Memory B cell (primary cell): ENCODE data around the gene APEH.
"Not testable (repeated sequence)": the region's sequence is repeated elsewhere in the genome, so short reads cannot be mapped to it uniquely, and the experiment has no call there.

Source experiments
- ATAC-seq: fragments of 150-1000 bp; cut with Tn5 transposase; 2 replicates; pipeline ENCODE4 v1.10.0; 2021; ENCODE audit warnings: low read depth, mild to moderate bottlenecking, moderate library complexity
- DNase-seq, 2 donors: peaks; one replicate each; pipeline ENCODE4 v3.0.0; 2022; ENCODE audit warnings: low spot score in 2 of 2
- H3K27ac Mint-ChIP-seq: one replicate; pipeline ENCODE4 v1.8.0; 2022; ENCODE audit warnings: mild to moderate bottlenecking, moderate library complexity, mixed read lengths
- H3K27me3 Mint-ChIP-seq: one replicate; pipeline ENCODE4 v1.8.0; 2022; ENCODE audit warnings: mixed read lengths
- H3K36me3 Mint-ChIP-seq: one replicate; pipeline ENCODE4 v1.8.0; 2022; ENCODE audit warnings: mild to moderate bottlenecking, mixed read lengths
- H3K4me1 Mint-ChIP-seq: one replicate; pipeline ENCODE4 v1.8.0; 2022; ENCODE audit warnings: mixed read lengths
- H3K4me3 Mint-ChIP-seq: one replicate; pipeline ENCODE4 v1.8.0; 2022; ENCODE audit warnings: mild to moderate bottlenecking, moderate library complexity, mixed read lengths
- H3K9me3 Mint-ChIP-seq: one replicate; pipeline ENCODE4 v1.8.0; 2022; ENCODE audit warnings: mixed read lengths

Gene APEH

DNA sequence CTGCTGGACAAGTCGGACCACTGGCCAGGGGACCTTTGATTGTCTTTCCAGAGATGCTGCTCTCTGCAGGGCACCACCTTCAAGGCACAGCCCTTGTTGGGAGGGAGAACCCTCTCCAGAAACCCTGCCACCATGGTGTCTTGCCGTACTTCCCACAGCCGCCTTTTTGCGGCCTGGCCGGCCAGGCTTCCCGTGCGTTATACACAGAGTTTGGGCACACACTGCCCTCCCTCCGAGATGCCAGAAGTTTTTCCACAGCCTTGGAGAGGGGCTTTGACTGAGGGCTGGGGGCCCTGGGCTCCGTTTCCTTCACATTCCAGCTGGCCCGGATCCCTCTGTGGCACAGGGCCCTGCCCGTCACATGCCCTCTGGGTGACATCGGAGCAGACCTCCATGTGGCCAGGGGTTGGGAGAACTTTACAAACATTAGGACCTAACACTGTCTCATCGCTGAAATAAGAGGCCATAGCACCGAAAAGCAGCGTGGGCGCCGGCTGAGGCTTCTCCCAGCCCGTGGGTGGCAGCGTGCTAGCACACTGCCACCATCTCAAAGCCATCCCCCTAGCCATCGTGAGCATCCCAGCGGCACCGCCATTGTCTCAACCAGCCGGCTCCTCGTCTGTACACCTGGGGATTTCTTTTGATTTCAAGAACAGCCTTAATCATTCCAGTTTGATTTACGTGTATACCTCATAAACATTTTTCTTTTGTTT, 6.3 kb upstream of the APEH start:
- no peak for ATAC-seq
- Mint-ChIP-seq H3K4me3 (no peak overlapping the region), H3K36me3 (no peaks in the 10 kb centered on the region), H3K27me3 (peaks cover 11% of the 10 kb centered on the region), H3K27ac (no peak overlapping the region), H3K4me1 (peaks cover 6% of the 10 kb centered on the region), H3K9me3 (no peaks in the 10 kb centered on the region)
- DNase-seq = no peak

DNA sequence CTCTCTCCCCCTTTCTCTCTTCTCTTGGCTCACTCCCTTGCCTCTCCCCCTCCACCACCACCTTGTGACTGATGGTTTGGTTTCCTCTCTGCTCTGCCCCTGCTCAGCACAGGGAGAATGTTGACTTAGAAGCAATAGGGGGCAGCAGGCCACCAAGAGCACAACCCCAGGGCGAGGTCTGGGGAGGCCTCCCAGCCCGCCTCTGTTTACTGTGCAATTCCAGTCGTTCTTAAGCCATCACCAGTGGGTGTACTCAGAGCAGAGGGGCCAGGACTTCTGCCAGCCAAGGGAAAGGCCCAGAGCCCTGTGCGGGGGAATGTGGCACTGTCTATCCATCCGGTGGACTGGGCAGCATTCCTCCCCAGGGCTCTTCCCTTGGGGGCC, 5.7 kb upstream of the APEH start:
- Mint-ChIP-seq H3K4me3 (no peak overlapping the region), H3K9me3 (no peaks in the 10 kb centered on the region), H3K27me3 (peaks cover 11% of the 10 kb centered on the region), H3K27ac (no peak overlapping the region), H3K4me1 (peaks cover 6% of the 10 kb centered on the region), H3K36me3 (no peaks in the 10 kb centered on the region)
- no peak for ATAC-seq
- no peak for DNase-seq

DNA sequence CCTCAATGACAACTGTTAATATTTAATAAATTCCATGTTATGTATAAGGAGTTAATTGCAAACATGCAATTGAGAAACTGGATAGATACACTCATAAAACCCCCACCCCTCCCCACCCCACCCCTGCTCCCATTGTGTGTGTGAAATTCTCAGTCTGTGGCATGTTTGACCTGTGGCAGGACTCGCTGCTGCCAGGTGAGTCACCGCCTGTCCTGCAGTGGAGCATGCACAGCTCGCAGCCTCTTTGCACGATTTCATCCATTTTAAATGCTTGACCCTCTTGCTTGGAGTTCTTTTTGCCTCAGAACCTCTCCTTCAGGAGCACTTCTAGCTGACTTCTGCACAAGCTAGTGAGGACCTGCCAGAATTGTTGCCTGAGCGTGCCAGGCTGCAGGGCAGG, 5.3 kb upstream of the APEH start:
- H3K27me3 Mint-ChIP-seq = peaks cover 11% of the 10 kb centered on the region
- ATAC-seq (no peak), DNase-seq (no peak)
- H3K4me1 Mint-ChIP-seq = peaks cover 10% of the 10 kb centered on the region
- no peaks in the 10 kb centered on the region for H3K9me3 Mint-ChIP-seq
- H3K27ac Mint-ChIP-seq = no peak overlapping the region
- H3K36me3 Mint-ChIP-seq = no peaks in the 10 kb centered on the region
- no peak overlapping the region for H3K4me3 Mint-ChIP-seq

DNA sequence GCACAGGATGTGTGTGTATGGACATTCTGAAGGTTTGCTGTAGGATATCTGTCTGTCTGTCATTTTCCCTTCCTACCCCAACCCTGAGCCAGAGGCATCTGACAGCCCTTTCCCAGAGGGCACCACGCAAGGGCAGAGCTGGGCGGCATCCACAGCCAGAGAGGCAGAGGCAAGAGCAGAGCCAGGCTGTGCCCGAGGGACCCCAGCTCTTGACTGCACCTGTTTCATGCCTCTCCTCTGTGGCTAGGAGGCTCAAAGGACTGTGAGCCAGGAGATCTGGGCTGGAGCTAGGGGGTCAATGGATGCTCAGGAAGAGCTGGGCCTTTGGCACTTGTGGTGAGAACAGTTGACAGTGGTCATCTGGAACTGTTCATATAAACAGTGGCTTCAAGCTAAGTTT, 4.8 kb upstream of the APEH start:
- DNase-seq (no peak), ATAC-seq (no peak)
- no peak overlapping the region for H3K4me3 Mint-ChIP-seq
- H3K4me1 Mint-ChIP-seq = peaks cover 10% of the 10 kb centered on the region
- no peaks in the 10 kb centered on the region for H3K9me3 Mint-ChIP-seq
- H3K27ac Mint-ChIP-seq = no peak overlapping the region
- H3K27me3 Mint-ChIP-seq = peaks cover 9% of the 10 kb centered on the region
- H3K36me3 Mint-ChIP-seq = no peaks in the 10 kb centered on the region

DNA sequence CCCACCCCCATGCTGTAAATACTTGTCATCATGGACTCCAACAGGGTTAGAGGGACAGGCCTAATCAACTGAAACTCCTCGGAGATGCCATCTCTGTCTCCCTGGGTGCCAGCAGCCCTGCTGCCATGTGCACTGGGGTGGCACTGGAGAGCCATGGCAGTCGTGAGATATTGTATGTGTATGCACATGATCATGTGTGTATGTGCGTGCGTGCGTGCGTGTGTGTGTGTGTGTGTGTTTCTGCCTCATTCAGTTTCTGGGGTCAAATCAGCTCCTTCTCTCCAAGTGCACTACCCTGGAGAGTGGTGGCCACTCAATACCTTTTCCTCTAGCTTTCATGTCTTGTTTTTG, 3.2 kb upstream of the APEH start:
- ATAC-seq (no peak), DNase-seq (no peak)
- peaks cover 5% of the 10 kb centered on the region for H3K27me3 Mint-ChIP-seq
- H3K27ac Mint-ChIP-seq = no peak overlapping the region
- H3K36me3 Mint-ChIP-seq = peaks cover 1% of the 10 kb centered on the region
- peaks cover 18% of the 10 kb centered on the region for H3K4me1 Mint-ChIP-seq
- no peak overlapping the region for H3K4me3 Mint-ChIP-seq
- H3K9me3 Mint-ChIP-seq = no peaks in the 10 kb centered on the region

DNA sequence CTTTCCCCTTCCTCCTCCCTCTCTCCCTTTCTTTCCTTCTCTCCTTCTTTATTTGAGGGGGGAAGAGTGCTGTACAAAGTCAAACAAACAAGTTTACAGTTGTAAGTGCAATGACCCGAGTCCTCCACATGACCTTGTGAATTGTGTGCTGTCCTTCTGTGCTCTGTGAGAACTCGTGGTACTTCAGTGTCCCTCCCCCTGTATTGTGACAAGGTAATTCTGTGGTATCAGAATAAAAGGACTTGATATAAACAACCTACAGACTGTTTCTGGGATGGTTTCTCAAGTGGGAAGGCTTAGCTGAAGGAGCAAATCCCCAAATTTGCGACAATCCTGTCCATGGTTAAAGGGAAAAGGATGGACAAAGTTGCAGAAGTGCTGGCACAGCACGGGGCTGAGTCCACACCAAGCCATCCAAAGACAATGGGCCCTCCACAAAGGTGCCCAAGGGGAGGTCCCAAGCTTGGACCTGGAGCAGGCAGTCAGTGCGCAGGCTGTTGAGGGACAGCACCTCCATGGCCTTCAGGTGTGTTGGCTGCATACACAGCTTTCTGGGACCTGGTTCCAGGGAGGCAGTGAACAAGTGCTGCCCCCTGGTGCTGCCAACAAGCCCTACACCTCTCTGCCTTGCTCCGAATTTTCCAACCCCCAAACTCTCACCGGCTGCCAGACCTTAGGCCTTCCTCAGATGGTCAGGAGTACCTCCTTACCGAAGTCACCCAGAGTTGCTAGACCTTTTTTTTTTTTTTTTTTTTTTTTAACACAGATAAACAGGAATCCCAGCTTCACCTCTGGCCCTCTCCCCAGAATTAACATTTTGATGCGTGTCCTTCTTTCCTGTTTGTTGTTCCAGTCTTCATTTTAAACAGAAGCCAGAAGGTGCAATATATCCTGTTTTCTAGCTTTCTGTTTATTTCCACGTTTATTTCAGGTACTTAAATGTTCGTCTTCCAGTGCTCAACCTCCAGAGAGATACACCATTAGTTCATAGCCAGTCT, 2.6 kb upstream of the APEH start:
- Mint-ChIP-seq H3K4me3 (peak overlapping the region; percentile 49), H3K36me3 (peaks cover 2% of the 10 kb centered on the region), H3K9me3 (no peaks in the 10 kb centered on the region), H3K27me3 (peaks cover 3% of the 10 kb centered on the region), H3K4me1 (peaks cover 18% of the 10 kb centered on the region), H3K27ac (no peak overlapping the region)
- ATAC-seq = no peak
- DNase-seq = peak; percentile 61 to 66

DNA sequence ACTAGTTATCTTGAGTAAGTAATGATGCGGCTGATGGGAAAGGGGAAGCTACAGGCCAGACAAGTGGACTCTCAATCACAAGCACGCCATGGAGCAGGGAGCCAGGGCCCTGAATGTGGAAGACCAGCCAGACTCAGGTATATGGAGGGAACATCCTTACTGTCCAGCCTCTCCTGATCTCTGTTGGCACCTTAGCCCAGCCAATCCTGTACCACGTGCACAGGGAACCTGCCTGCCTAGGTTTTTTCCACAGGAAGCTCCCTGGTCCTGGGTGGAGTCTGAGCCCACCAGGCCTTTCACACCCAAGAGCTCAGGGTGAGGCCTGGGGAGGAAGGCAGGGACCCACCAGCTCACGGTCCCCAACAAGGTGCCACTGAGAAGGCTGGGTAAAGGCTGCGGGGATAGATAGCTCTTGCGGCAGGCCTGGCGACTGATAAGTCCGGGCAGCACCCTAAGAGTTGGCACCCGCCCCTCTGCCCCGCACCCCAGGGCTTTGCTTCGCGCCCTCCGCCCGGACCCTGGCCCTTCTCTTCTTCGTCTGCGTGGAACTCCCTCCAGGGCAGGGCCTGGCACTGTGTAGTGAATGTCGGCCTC, 933 bp upstream of the APEH start:
- H3K27me3 Mint-ChIP-seq = peaks cover 2% of the 10 kb centered on the region
- peaks cover 20% of the 10 kb centered on the region for H3K4me1 Mint-ChIP-seq
- peak overlapping the region; percentile 97 for H3K27ac Mint-ChIP-seq
- H3K4me3 Mint-ChIP-seq = peak overlapping the region; percentile 96
- no peak for DNase-seq
- ATAC-seq = no peak
- H3K36me3 Mint-ChIP-seq = peaks cover 7% of the 10 kb centered on the region
- H3K9me3 Mint-ChIP-seq = no peaks in the 10 kb centered on the region

DNA sequence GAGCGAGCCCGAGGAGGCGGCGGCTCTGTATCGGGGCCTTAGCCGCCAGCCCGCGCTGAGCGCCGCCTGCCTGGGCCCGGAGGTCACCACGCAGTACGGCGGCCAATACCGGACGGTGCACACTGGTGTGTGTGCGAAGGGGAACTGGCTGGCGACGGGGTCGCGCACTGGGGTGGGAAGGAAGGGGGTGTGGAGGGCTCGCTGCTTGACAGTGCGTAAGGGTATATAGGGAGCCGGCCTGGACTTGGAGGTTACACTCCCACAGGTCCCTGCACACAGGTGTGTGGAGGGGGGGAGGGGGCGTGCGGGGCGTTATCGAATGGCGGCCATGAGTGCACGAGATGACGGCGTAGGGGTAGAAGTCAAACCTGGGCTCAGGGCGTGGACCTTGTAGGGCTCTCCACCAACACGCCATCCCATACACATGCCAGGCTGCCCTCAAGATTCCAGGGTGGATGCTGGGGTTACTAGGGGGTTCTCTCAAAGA, 389 bp downstream of the APEH start:
- Mint-ChIP-seq H3K4me1 (peaks cover 20% of the 10 kb centered on the region), H3K27me3 (no peaks in the 10 kb centered on the region), H3K4me3 (peak overlapping the region; percentile 96), H3K9me3 (no peaks in the 10 kb centered on the region), H3K27ac (peak overlapping the region; percentile 97), H3K36me3 (peaks cover 8% of the 10 kb centered on the region)
- DNase-seq (no peak), ATAC-seq (peak; percentile 1)

DNA sequence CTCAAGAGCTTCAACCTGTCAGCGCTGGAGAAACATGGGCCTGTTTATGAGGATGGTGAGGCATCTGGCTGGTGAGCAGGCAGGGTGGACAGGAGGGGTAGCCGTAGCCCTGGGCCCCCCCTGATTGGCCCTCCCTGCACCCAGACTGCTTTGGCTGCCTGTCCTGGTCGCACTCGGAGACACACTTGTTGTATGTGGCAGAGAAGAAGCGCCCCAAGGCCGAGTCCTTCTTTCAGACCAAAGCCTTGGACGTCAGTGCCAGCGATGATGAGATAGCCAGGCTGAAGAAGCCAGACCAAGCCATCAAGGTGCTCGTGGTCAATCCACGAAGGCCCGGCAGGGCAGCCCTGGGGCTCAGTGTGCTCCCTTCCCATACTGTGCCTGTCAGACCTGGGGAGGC, 1.8 kb downstream of the APEH start:
- H3K4me3 Mint-ChIP-seq = no peak overlapping the region
- no peak overlapping the region for H3K27ac Mint-ChIP-seq
- DNase-seq (no peak), ATAC-seq (no peak)
- H3K27me3 Mint-ChIP-seq = no peaks in the 10 kb centered on the region
- peaks cover 21% of the 10 kb centered on the region for H3K36me3 Mint-ChIP-seq
- H3K4me1 Mint-ChIP-seq = peaks cover 20% of the 10 kb centered on the region
- H3K9me3 Mint-ChIP-seq = no peaks in the 10 kb centered on the region

DNA sequence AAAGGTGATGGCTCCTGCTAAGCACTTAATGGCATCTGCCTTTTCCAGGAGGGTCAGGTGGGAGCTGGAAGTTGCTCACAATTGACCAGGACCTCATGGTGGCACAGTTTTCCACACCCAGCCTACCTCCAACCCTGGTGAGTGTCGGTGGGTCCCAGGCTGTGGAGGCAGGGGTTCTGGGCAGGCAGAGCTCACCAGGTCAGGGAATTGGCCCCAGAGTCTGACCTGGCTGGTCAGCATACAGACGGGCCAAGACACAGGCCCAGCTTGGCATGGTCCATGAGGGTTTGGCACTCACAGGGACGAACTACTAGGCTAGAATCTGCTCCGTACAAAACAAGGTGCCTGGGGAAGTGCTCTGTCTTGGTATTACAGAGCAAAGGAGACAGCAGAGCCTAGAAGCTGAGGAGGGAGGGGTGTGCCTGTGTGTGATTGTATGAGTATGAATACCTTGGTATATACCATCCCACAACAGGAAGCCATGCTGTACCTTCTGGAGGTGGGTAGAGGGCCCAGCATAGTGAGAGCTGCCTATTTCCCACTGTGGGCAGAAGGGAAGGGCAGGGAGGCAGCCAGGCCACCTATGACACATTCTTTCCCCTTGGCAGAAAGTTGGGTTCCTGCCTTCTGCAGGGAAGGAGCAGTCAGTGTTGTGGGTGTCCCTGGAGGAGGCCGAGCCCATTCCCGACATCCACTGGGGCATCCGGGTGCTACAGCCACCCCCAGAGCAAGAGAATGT, 6.5 kb downstream of the APEH start:
- peaks cover 2% of the 10 kb centered on the region for H3K4me1 Mint-ChIP-seq
- peaks cover 36% of the 10 kb centered on the region for H3K36me3 Mint-ChIP-seq
- H3K27me3 Mint-ChIP-seq = peaks cover 3% of the 10 kb centered on the region
- no peak for ATAC-seq
- no peak overlapping the region for H3K27ac Mint-ChIP-seq
- H3K9me3 Mint-ChIP-seq = no peaks in the 10 kb centered on the region
- no peak overlapping the region for H3K4me3 Mint-ChIP-seq
- no peak for DNase-seq

DNA sequence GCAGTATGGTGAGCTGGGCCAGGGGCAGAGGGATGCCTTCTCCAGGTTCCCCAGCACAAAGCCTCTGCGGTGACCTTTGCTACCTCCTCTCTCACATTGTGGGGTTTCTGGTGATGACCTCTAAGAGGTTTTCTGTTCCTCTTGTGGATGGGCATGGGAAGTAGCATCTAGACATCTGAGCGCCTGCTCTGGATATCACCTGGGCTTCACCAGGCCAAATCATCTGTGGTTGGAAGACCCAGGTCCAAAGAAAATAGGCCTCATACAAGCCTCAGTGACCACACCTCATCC, 7.0 kb downstream of the APEH start:
- ATAC-seq = no peak
- H3K27ac Mint-ChIP-seq = no peak overlapping the region
- no peak overlapping the region for H3K4me3 Mint-ChIP-seq
- peaks cover 2% of the 10 kb centered on the region for H3K4me1 Mint-ChIP-seq
- H3K9me3 Mint-ChIP-seq = no peaks in the 10 kb centered on the region
- no peak for DNase-seq
- peaks cover 34% of the 10 kb centered on the region for H3K36me3 Mint-ChIP-seq
- peaks cover 3% of the 10 kb centered on the region for H3K27me3 Mint-ChIP-seq

DNA sequence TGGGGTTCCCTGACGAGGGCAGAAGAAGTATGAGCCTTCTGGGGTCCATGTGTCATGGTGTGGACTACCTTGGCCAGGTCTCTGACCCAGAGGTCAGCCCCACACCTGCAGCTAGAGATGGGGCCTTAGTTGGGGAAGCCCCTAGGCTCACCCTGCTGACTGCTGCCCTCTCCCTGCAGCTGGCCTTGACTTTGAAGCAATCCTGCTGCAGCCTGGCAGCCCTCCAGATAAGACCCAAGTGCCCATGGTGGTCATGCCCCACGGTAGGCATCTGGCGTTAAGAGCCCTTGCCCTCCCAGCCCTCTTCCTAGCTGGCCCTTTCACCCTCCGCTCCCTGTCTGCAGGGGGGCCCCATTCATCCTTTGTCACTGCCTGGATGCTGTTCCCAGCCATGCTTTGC, 7.4 kb downstream of the APEH start:
- no peaks in the 10 kb centered on the region for H3K9me3 Mint-ChIP-seq
- H3K4me1 Mint-ChIP-seq = peaks cover 2% of the 10 kb centered on the region
- ATAC-seq = no peak
- peaks cover 34% of the 10 kb centered on the region for H3K36me3 Mint-ChIP-seq
- no peak for DNase-seq
- peaks cover 3% of the 10 kb centered on the region for H3K27me3 Mint-ChIP-seq
- no peak overlapping the region for H3K4me3 Mint-ChIP-seq
- H3K27ac Mint-ChIP-seq = no peak overlapping the region

DNA sequence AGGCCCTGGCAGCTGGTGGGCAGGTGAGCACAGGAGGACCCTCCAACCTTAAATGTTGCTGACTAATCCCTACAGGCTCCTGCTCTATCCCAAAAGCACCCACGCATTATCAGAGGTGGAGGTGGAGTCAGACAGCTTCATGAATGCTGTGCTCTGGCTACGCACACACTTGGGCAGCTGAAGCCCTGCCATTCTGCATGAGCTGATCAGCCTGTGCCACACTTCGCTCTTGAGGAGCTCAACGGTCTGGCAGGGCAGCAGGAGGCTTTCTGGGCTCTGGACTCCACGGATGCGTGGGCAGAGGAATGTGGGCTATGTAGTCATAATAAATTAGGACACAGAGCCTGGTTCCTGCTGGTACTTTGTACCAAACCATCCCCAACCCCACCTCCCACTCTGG, 9.0 kb downstream of the APEH start:
- DNase-seq = no peak
- Mint-ChIP-seq H3K27ac (no peak overlapping the region), H3K36me3 (peaks cover 30% of the 10 kb centered on the region), H3K4me3 (no peak overlapping the region), H3K9me3 (no peaks in the 10 kb centered on the region), H3K27me3 (peaks cover 3% of the 10 kb centered on the region), H3K4me1 (peaks cover 3% of the 10 kb centered on the region)
- ATAC-seq = no peak

DNA sequence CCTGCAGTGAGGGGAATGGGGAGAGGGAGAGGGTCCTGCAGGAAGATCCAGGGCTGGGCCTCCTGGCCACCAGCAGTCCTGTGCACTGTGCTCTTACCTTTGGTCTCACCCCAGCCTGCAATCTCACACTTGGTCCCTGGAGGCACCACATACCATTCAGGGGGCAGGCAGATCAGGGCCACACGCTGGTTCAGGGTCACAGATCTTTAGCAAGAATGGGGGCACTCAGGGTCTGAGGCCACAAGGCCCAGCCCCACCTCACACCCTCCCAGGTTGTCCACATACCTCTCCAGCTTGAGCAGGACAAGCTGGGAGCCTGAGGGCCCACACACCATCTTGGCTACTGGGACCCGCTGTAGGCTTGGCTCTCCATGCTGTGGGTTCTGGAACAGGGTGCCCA, 10.3 kb downstream of the APEH start:
- H3K36me3 Mint-ChIP-seq = peaks cover 28% of the 10 kb centered on the region
- not testable (repeated sequence) for H3K27me3 Mint-ChIP-seq, H3K4me3 Mint-ChIP-seq, H3K27ac Mint-ChIP-seq, ATAC-seq, DNase-seq, H3K9me3 Mint-ChIP-seq
- peaks cover 12% of the 10 kb centered on the region for H3K4me1 Mint-ChIP-seq
